H4 (cell line): Measurements from ENCODE around the gene ARHGAP45. TPM values are rescaled to one million over a fixed set of nuclear protein-coding genes. Genes with fewer than 3 reads are reported as not detected.
"Not testable (repeated sequence)": the region's sequence is repeated elsewhere in the genome, so short reads cannot be mapped to it uniquely, and the experiment has no call there.

Experiments
- DNase-seq: peaks from one replicate; pipeline ENCODE4 v3.0.0-alpha.2; 2015; ENCODE audit warnings: low spot score
- total RNA-seq: library from RNA; depleted of rRNA; stranded (reverse); fragments of >200 nt; shearing (Covaris generic); gene quantifications from 2 replicates; pipeline ENCODE4 v1.2.3, GENCODE V29; 2014; rRNA removed

Gene ARHGAP45, protein sequence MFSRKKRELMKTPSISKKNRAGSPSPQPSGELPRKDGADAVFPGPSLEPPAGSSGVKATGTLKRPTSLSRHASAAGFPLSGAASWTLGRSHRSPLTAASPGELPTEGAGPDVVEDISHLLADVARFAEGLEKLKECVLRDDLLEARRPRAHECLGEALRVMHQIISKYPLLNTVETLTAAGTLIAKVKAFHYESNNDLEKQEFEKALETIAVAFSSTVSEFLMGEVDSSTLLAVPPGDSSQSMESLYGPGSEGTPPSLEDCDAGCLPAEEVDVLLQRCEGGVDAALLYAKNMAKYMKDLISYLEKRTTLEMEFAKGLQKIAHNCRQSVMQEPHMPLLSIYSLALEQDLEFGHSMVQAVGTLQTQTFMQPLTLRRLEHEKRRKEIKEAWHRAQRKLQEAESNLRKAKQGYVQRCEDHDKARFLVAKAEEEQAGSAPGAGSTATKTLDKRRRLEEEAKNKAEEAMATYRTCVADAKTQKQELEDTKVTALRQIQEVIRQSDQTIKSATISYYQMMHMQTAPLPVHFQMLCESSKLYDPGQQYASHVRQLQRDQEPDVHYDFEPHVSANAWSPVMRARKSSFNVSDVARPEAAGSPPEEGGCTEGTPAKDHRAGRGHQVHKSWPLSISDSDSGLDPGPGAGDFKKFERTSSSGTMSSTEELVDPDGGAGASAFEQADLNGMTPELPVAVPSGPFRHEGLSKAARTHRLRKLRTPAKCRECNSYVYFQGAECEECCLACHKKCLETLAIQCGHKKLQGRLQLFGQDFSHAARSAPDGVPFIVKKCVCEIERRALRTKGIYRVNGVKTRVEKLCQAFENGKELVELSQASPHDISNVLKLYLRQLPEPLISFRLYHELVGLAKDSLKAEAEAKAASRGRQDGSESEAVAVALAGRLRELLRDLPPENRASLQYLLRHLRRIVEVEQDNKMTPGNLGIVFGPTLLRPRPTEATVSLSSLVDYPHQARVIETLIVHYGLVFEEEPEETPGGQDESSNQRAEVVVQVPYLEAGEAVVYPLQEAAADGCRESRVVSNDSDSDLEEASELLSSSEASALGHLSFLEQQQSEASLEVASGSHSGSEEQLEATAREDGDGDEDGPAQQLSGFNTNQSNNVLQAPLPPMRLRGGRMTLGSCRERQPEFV
- 2.4 and 3.2 TPM in 2 replicates for total RNA-seq

GRCh38 chr19:1066748-1067340 is at the start of gene ARHGAP45:
Gene ARHGAP45 (plus strand): TSS chr19:1067167. CDS start chr19:1067406, 239 bp downstream.
- no peak for DNase-seq

GRCh38 chr19:1017906-1018305 is 49.1 kb upstream of the ARHGAP45 start:
- DNase-seq, result no peak

- no peak for DNase-seq
These were observed 48.6 kb upstream of the ARHGAP45 start for GRCh38 chr19:1018393-1018792.

DNA sequence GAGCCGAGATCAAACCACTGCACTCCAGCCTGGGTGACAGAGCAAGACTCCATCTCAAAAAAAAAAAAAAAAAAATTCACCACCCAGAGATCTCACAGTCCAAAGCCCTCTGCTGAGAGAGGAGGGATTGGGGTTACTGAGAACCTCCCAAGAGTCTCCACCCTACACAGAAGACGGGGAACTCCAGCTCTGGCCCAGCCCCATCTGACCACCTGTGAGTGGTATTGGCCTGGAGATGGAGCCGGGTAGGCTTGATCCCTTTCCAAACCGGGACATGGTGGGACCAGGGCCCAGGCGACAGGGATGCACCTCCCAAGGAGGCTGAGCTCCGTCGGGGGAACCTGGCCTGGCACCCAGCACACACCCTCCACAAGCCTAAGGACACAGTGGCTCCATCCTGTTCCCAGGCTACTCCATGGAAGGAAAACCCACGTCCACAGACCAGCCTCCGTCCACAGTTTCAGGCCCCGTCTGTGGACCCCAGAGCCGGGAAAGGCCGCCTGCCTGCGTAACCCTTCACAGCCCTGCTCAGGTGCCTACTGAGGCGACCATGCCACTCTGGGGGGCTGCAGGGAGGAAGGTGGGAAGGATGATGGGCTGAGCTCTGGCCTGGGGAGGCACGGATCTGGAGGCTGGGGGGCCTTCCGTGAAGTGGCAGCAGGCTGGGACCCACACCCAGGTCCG is 47.9 kb upstream of the ARHGAP45 start:
- no peak for DNase-seq

GRCh38 chr19:1019616-1019961 is 47.4 kb upstream of the ARHGAP45 start:
- DNase-seq, result no peak

DNA sequence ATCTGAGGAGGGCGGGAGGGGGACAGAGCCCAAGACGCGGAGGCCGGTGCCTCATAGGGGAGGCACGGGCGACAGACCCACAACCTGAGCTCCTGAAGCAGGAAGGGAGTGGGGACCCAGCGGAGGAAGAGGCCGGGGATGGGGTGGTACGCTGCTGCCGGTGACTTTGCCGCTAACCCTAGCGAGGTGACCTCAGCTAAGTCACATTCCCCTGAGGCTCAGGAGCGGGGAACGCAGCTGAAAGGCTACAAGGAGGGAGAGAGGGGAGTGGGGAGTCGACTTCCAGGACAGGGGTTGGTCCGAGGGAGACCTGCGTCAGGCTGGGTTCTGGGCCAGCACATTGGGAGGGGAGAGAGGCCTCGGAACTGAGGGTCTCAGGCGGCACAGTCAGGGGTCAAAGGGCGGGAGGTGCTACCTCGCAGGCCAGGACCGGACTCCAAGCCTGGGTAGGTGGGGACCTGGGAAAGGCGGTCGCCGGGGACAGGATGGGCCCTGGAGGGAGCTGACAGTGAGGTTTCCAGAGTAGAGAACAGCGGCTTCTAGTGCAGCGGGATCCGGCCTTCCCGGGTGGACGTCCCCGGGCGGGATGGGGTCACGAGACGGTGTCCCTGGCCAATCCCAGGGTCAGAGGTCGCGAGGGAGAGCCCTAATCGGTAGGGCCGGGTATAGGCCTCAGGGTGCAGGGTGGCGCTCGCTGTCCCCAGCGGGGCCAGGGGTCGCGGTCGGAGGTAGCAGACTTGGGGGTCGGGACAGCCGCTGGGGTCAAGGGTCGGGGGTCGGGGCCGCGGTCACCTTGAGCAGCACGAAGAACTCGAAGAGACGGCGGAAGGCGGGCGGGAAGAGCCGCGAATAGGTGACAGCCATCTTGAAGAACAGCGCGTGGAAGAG is 46.7 kb upstream of the ARHGAP45 start:
- no peak for DNase-seq

GRCh38 chr19:1020868-1021425 is 46.0 kb upstream of the ARHGAP45 start, which contains the start of gene TMEM259:
Gene TMEM259 (minus strand): TSS chr19:1021123. CDS start chr19:1020996, 127 bp downstream.
- peak; percentile 93 for DNase-seq

- DNase-seq, result not testable (repeated sequence)
These were observed 43.1 kb upstream of the ARHGAP45 start for GRCh38 chr19:1023883-1024188.

- not testable (repeated sequence) for DNase-seq
These were observed 41.9 kb upstream of the ARHGAP45 start for GRCh38 chr19:1025080-1025479.

GRCh38 chr19:1025960-1026782 is 40.8 kb upstream of the ARHGAP45 start, which contains the start of gene CNN2:
Gene CNN2 (plus strand): TSS chr19:1026608. CDS start chr19:1026662, 54 bp downstream.
- DNase-seq, result peak; percentile 70

DNA sequence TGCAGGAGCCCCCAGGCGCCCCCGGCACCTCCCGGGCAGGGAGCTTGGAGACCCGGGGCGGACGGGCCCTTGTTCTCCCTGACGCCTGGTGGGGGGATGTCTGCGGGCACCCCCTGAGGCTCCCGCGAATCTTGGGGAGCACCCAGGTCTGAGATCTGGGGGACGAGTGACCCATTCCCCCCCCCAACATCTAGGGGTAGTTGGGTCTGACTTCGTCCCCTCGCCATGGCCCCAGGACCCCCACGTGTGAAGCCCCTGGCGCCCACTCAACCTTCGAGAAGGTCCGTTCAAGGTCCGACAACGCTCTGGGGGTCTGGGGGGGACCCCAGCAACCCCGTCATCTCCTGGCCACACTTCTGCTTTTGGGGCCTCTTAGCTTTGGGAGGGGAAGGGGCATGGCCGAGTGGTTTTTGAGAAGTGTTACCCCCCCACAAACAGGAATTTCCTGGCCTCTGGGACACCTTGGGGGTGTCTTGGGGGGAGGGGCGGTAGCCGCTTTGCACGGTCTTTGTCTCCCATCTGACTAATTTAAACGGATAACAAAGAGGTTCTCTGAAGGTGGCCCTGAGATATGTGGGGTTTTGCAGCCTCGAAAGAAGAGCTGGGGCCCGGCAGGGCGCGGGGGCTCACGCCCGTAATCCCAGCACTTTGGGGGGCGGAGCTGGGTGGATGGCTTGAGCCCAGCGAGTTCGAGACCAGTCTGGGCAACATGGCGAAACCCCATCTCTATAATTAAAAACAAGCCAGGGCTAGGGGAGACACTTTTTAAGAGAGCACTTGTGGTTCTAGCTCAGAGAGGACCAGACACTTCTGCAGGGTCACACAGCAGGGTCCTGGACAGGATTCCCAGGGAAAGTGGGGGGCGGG is 40.0 kb upstream of the ARHGAP45 start:
- no peak for DNase-seq

- no peak for DNase-seq
These were observed 39.3 kb upstream of the ARHGAP45 start for GRCh38 chr19:1027650-1028061.

- peak; percentile 91 for DNase-seq
These were observed 38.7 kb upstream of the ARHGAP45 start for GRCh38 chr19:1028062-1028926.

DNA sequence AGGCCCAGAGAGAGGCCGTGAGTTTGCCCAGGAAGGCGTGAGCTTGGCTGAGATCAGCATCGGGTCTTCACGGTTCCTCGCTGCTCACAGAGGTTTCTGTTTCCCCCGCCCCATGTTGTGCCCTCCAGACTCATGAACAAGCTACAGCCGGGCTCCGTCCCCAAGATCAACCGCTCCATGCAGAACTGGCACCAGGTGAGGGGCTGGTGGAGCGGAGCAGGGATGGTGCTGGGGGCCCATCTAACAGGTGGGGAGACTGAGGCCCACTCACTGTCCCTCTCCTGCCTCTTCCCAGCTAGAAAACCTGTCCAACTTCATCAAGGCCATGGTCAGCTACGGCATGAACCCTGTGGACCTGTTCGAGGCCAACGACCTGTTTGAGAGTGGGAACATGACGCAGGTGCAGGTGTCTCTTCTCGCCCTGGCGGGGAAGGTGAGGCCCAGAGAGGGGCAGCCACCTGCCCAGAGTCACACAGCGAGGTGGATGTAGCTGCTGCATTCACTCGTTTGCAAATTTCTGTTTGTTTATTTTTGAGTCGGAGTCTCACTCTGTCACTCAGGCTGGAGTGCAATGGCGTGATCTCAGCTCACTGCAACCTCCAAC is 34.6 kb upstream of the ARHGAP45 start:
- DNase-seq, result no peak

- DNase-seq, result no peak
These were observed 30.9 kb upstream of the ARHGAP45 start for GRCh38 chr19:1035998-1036621.

DNA sequence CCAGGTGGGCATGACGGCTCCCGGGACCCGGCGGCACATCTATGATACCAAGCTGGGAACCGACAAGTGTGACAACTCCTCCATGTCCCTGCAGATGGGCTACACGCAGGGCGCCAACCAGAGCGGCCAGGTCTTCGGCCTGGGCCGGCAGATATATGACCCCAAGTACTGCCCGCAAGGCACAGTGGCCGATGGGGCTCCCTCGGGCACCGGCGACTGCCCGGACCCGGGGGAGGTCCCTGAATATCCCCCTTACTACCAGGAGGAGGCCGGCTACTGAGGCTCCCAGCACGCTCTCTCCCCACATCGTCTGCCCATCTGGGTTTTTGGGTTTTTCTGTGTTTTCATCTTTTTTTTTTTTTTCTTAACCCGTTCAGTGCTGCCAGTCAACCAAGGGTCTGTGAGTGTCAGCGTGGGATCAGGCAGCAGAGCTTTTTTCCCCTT is 29.3 kb upstream of the ARHGAP45 start:
- no peak for DNase-seq
